Sigmoid colon (tissue), 7 donors: ENCODE results near the gene PRICKLE1. TPM values are rescaled to one million over a fixed set of nuclear protein-coding genes. Genes with fewer than 3 reads are reported as not detected.

ENCODE experiments used
- DNase-seq: peaks from one replicate; pipeline ENCODE4 v3.0.0-alpha.2; 2019
- H3K27ac ChIP-seq, 4 donors: fragments of 200-600 bp; sonication (generic); one replicate each; pipeline ENCODE4 v1.5.1; 2016 to 2019; ENCODE audit warnings: mild to moderate bottlenecking in 1 of 4
- H3K27me3 ChIP-seq, 3 donors: fragments of 200-600 bp; sonication (generic); one replicate each; pipeline ENCODE4 v1.5.1; 2019; ENCODE audit warnings: mild to moderate bottlenecking in 1 of 3
- H3K36me3 ChIP-seq, 4 donors: fragments of 200-600 bp; sonication (generic); one replicate each; pipeline ENCODE4 v1.5.1; 2016 to 2019
- H3K4me1 ChIP-seq, 4 donors: fragments of 200-600 bp; sonication (generic); one replicate each; pipeline ENCODE4 v1.5.1; 2017 to 2019
- H3K4me3 ChIP-seq, 4 donors: fragments of 200-600 bp; sonication (generic); one replicate each; pipeline ENCODE4 v1.5.1; 2017 to 2019; ENCODE audit warnings: mild to moderate bottlenecking in 2 of 4, moderate library complexity in 1 of 4
- H3K9me3 ChIP-seq, 4 donors: fragments of 200-600 bp in 3 of 4; sonication (generic) in 3 of 4; one replicate each; pipeline versions ENCODE4 v1.5.1 to v1.6.1; 2013 to 2019
- EP300 ChIP-seq, 4 donors: sonication (generic); formaldehyde crosslinking; IDR thresholded peaks; one replicate each; pipeline ENCODE4 v1.6.1; 2017; ENCODE audit warnings: antibody characterized with exemption in 4 of 4
- POLR2A ChIP-seq, 2 donors: fragments of 450-650 bp; IDR thresholded peaks; one replicate each; pipeline ENCODE4 v1.6.1; 2016; ENCODE audit warnings: antibody characterized with exemption in 2 of 2, mild to moderate bottlenecking in 2 of 2, moderate library complexity in 2 of 2
- POLR2AphosphoS5 ChIP-seq, 4 donors: sonication (generic); formaldehyde crosslinking; IDR thresholded peaks; one replicate each; pipeline ENCODE4 v1.6.1; 2017; ENCODE audit warnings: antibody characterized with exemption in 4 of 4
- WGBS, 2 donors: extraction: QIAGEN DNeasy Blood & Tissue Kit; methylation state at CpG; one replicate each; pipeline ENCODE4 v1.1.7; 2013; 5-methylcytosine and 5-hydroxymethylcytosine counted together
- intact Hi-C: fragments of 100-400 bp; cut with DNase I; formaldehyde crosslinking; loops from one replicate; pipeline ENCODE4 v1.15.1; 2023
- polyA plus RNA-seq, 3 donors: library from polyadenylated mRNA; stranded (reverse); fragments of 200-250 nt; gene quantifications; one replicate each; pipeline ENCODE4 v1.2.3, GENCODE V29; 2013
- total RNA-seq, 4 donors: library from RNA; depleted of rRNA; stranded (reverse); fragments of >200 nt; gene quantifications; one replicate each; pipeline ENCODE4 v1.1.0, GENCODE V29; 2016
- TF ChIP-seq, protein P1 (sequence below), 4 experiments: fragments of 450-650 bp in 3 of 4; fragments of 200-600 bp in 1 of 4; IDR thresholded peaks; one replicate each; pipeline ENCODE4 v1.5.1; 2016 to 2019; ENCODE audit warnings: antibody characterized with exemption in 4 of 4, mild to moderate bottlenecking in 3 of 4, moderate library complexity in 2 of 4
- donor health status: healthy with polysubstance abuse.
- donor health status: Bipolar disorder and iron deficiency.
- donor health status: healthy.

Gene PRICKLE1
- total and polyA plus RNA-seq, 7 donors = 0.46 to 12.4 (median 7.8) TPM

DNA sequence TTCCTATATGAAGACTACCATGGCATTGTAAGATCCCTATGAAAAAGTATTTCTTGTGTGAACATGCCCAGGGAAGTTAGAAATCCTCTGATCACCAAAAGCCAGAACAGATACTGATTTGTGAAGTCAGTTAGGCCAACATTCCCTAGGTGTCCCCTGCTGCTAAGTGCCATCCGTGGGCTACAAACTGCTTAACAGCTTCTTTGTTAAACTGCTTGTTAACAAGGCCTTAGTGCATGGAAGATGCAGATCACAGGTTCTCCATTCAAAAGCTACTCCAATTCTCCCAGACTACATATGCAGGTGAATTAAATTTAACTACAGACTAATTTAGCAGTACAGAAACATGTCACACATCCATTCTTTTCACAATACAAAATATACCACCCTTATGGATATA is 108.2 kb downstream of the PRICKLE1 start:
- no peak for DNase-seq
- Histone ChIP-seq H3K27ac (peak overlapping the region in 3 of 4 donors; percentile 86 to 90 (median 89)), H3K4me1 (peaks cover 0 to 33% (median 11%) of the 10 kb centered on the region in 4 donors), H3K36me3 (no peaks in the 10 kb centered on the region), H3K4me3 (no peak overlapping the region), H3K27me3 (no peaks in the 10 kb centered on the region), H3K9me3 (no peaks in the 10 kb centered on the region)
- no peak for TF ChIP-seq POLR2AphosphoS5 (IDR thresholded peaks at IDR 0.05)
- 86 to 91% methylated on average over 1 of the region's 1 CpG for WGBS, 2 donors
- intact Hi-C loops = loop anchor here (5.0 to 10.0 kb wide), 2 partner anchors 106 to 247 kb away; partner anchors contain the start of genes PRICKLE1 and YAF2

DNA sequence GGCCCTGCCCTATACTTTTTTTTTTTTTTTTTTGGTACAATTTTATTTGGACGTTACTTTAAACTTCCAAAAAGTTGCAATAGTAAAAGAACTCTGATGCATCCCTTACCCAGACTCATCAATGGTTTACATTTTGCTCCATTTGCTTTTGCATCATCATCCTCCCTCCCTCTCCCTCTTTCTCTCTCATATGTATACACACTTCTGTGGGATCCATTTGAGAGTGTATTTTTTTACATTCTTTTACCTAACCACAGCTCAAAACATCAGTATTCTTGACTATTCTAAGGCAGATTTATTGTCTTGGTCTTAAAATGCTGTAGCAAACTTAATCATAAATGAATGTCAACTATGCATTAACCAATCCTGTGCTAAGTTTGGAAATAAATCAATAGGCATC is 111.6 kb downstream of the PRICKLE1 start:
- TF ChIP-seq, protein P1, sequence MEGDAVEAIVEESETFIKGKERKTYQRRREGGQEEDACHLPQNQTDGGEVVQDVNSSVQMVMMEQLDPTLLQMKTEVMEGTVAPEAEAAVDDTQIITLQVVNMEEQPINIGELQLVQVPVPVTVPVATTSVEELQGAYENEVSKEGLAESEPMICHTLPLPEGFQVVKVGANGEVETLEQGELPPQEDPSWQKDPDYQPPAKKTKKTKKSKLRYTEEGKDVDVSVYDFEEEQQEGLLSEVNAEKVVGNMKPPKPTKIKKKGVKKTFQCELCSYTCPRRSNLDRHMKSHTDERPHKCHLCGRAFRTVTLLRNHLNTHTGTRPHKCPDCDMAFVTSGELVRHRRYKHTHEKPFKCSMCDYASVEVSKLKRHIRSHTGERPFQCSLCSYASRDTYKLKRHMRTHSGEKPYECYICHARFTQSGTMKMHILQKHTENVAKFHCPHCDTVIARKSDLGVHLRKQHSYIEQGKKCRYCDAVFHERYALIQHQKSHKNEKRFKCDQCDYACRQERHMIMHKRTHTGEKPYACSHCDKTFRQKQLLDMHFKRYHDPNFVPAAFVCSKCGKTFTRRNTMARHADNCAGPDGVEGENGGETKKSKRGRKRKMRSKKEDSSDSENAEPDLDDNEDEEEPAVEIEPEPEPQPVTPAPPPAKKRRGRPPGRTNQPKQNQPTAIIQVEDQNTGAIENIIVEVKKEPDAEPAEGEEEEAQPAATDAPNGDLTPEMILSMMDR (IDR thresholded peaks at IDR 0.05) = no peak
- TF ChIP-seq POLR2AphosphoS5 (IDR thresholded peaks at IDR 0.05) (no peak), EP300 (IDR thresholded peaks at IDR 0.05) (no peak), POLR2A (IDR thresholded peaks at IDR 0.05) (no peak)
- Histone ChIP-seq H3K27me3 (no peaks in the 10 kb centered on the region), H3K4me1 (peaks cover 0 to 48% (median 21%) of the 10 kb centered on the region in 4 donors), H3K36me3 (no peaks in the 10 kb centered on the region), H3K9me3 (no peaks in the 10 kb centered on the region), H3K4me3 (no peak overlapping the region), H3K27ac (no peak overlapping the region)
- intact Hi-C loops = no loop called here
- WGBS, 2 donors = 74 to 92% methylated on average over 1 of the region's 1 CpG
- DNase-seq = no peak

DNA sequence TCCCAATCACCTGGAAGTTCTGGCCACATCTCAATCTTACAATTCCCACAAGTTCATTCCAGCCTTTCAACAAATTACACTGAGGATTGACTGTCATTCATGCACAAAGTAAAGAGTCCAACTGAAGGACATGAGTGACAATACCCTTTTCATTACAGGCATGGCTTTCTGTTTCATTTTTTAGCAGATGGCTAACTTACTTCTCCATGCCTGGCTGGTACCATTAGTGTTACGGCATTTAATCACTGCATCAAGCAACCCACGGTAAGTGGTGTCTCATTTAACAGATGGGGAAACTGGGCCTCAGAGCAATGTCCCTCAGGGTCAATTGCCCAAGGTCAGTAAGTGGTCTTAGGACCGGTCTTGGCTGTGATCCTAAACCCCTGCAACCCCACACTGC is 114.4 kb downstream of the PRICKLE1 start:
- 66 to 82% methylated on average over 3 of the region's 3 CpGs for WGBS, 2 donors
- no peak for DNase-seq
- H3K4me1 ChIP-seq = peaks cover 0 to 29% (median 14%) of the 10 kb centered on the region in 4 donors

DNA sequence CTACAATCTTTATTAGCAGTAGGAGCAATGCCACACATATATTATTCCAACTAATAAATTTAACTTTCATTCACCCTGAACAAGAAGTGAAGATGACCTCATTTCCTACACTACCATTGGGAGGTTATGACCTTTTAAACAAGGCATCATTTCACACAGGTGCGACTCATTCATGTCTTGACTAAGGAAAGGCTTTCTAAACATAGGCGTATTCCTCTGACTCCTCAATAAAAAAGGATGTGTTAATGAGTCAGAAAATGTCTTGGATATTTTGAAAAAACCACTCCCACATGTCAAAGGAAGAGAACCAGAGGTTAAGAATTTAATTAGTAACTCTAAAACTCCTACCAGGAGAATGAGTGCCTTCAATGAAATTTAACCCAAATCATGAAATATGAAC is 115.2 kb downstream of the PRICKLE1 start:
- Histone ChIP-seq H3K27ac (no peak overlapping the region), H3K9me3 (no peaks in the 10 kb centered on the region), H3K4me3 (no peak overlapping the region), H3K36me3 (peaks cover 0 to 9% (median 1%) of the 10 kb centered on the region in 4 donors), H3K27me3 (no peaks in the 10 kb centered on the region), H3K4me1 (peaks cover 0 to 34% (median 15%) of the 10 kb centered on the region in 4 donors)
- no peak for DNase-seq
- intact Hi-C loops = no loop called here
- TF ChIP-seq EP300 (IDR thresholded peaks at IDR 0.05) (no peak), POLR2A (IDR thresholded peaks at IDR 0.05) (no peak), POLR2AphosphoS5 (IDR thresholded peaks at IDR 0.05) (no peak)
- TF ChIP-seq, protein P1 (IDR thresholded peaks at IDR 0.05) = no peak
- 50 to 61% methylated on average over 2 of the region's 2 CpGs for WGBS, 2 donors

More for the DNA sequence above, 114.4 kb downstream of the PRICKLE1 start:
- no peak for TF ChIP-seq POLR2A (IDR thresholded peaks at IDR 0.05)
- TF ChIP-seq, protein P1 (IDR thresholded peaks at IDR 0.05) = no peak
- TF ChIP-seq POLR2AphosphoS5 (IDR thresholded peaks at IDR 0.05) = no peak
- no peak for TF ChIP-seq EP300 (IDR thresholded peaks at IDR 0.05)
- Histone ChIP-seq H3K36me3 (peaks cover 0 to 2% (median 0%) of the 10 kb centered on the region in 4 donors), H3K4me3 (no peak overlapping the region), H3K9me3 (no peaks in the 10 kb centered on the region), H3K27ac (no peak overlapping the region), H3K27me3 (no peaks in the 10 kb centered on the region)
- intact Hi-C loops = no loop called here

DNA sequence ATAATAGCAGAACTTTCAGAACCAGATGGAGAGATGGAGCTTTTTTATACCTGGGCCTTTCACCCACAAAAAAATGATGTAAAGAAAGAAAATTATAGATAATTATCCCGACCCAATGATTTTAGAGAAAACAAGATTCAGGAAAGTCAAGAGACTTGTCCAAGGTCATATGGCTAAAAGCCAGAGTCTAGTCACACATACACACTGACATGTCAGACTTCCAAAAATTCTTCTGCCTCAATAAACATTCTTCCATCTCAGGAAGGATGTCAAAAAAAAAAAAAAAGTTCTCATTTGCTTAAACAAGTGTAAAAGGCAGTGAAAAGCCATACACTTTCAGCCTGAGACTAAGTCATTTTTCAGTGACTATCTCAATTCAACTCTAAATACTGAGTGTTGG is 116.0 kb downstream of the PRICKLE1 start:
- H3K9me3 ChIP-seq = no peaks in the 10 kb centered on the region
- no peaks in the 10 kb centered on the region for H3K27me3 ChIP-seq
- no peak for DNase-seq
- H3K4me1 ChIP-seq = peaks cover 0 to 43% (median 21%) of the 10 kb centered on the region in 4 donors
- WGBS, 2 donors = 51 to 70% methylated on average over 1 of the region's 1 CpG
- TF ChIP-seq, protein P1 (IDR thresholded peaks at IDR 0.05) = no peak
- TF ChIP-seq EP300 (IDR thresholded peaks at IDR 0.05) (no peak), POLR2AphosphoS5 (IDR thresholded peaks at IDR 0.05) (no peak), POLR2A (IDR thresholded peaks at IDR 0.05) (no peak)
- no peak overlapping the region for H3K27ac ChIP-seq
- intact Hi-C loops = no loop called here
- no peak overlapping the region for H3K4me3 ChIP-seq
- peaks cover 0 to 17% (median 3%) of the 10 kb centered on the region in 4 donors for H3K36me3 ChIP-seq
